ENCODE results near the gene KIRREL3. TPM values are rescaled to one million over a fixed set of nuclear protein-coding genes. Genes with fewer than 3 reads are reported as not detected.

Gene KIRREL3
- total RNA-seq, 1 donor from 2014 or later = 0.24 TPM

DNA sequence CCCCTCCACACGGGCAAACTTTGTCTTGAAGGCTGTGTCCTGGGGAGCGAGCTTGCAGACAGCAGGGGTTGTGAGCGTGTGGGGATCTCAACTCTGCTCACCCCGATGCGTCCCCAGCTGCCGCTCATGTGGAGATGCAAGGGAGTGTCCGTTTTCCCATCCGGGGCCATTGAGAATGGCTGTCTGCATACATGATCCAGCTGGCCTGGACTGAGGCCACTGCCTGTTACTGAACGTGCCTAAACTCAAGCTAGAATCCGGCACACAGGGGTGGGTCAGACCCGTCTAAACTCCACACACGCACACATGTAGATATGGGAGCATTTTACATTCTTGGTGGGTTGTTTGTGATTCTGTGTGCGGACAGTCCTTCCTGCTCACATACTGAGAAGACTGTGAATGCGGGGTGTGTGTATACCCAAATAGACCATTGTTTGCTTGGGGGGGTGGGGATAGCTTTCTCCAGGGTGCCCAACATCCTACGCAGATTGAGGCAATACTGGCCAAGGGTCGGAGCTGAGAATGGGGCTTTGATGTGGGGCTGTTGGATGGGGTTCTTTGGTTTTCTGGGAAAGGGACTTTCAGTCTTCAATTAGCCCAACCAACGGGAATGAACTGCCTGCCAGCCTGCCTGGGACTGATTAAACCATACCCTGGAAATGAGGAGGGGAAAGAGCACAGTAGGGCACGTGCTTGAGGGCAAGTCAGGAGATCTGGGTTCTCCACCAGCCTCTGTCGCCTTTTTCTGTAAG, 584.7 kb downstream of the KIRREL3 start:
- ATAC-seq (peak; percentile 68), DNase-seq (ENCODE audit: missing footprints) (peak; percentile 93)
- intact Hi-C loops (cut with DNase I) = loop anchor here (5.0 kb wide), 2 partner anchors 59 to 99 kb away; partner anchors contain the start of gene ST3GAL4

DNA sequence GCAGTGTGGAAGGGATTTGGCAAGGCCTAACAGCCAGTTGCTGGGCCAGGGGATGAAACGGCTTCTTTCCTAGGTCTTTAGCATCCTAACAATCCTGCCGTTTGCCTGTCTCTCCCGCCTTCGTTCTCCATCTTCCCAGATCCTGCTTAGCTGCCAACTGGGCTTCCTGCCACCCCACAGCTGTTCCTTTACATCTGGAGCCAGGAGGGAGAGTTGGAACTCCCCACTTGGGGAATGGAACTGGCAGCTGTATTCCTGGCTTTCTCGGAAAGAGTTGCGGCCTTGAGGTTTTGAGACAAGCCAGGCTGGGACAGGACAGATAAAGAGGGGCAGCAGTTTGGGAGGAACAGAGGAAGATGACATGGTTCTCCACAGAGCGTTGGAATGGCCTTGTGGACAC, 585.4 kb downstream of the KIRREL3 start:
- intact Hi-C loops (cut with DNase I) = loop anchor here (5.0 kb wide), 2 partner anchors 58 to 98 kb away; partner anchors contain the start of gene ST3GAL4
- DNase-seq (ENCODE audit: missing footprints) = peak; percentile 90
- ATAC-seq = peak; percentile 49

- ATAC-seq (no peak), DNase-seq (ENCODE audit: missing footprints) (no peak)
- intact Hi-C loops (cut with DNase I) = loop anchor here (5.0 kb wide), 2 partner anchors 57 to 97 kb away; partner anchors contain the start of gene ST3GAL4
Measured at GRCh38 chr11:126414615-126415014, 586.0 kb downstream of the KIRREL3 start.

- intact Hi-C loops (cut with DNase I) = no loop called here
- ATAC-seq (no peak), DNase-seq (ENCODE audit: missing footprints) (no peak)
Measured at GRCh38 chr11:126413843-126414405, 586.6 kb downstream of the KIRREL3 start.

GRCh38 chr11:126413426-126413825, 587.1 kb downstream of the KIRREL3 start:
- DNase-seq (ENCODE audit: missing footprints) (no peak), ATAC-seq (no peak)
- intact Hi-C loops (cut with DNase I) = no loop called here

- intact Hi-C loops (cut with DNase I) = no loop called here
- peak; percentile 45 for ATAC-seq
- DNase-seq (ENCODE audit: missing footprints) = no peak
Measured at GRCh38 chr11:126411971-126412381, 588.6 kb downstream of the KIRREL3 start.

- ATAC-seq (peak; percentile 75), DNase-seq (ENCODE audit: missing footprints) (peak; percentile 87)
- intact Hi-C loops (cut with DNase I) = no loop called here
Measured at GRCh38 chr11:126410649-126411048, 589.9 kb downstream of the KIRREL3 start.

DNA sequence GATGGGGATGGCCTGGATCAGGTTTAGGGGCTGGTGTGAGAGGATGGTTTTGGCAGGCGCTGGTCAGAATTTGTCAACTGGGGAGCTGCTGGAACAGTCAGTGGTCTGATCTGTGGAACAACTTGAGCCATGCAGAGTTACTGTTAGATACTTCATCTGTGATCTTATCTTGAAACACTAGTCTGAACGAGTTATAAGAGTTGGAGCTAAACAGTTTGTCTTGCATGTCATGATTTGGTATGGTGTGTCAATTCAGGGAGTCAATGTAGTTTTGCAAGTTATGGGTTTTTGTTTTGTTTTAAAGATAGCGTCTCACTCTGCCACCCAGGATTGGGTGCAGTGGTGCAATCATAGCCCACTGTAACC, 591.0 kb downstream of the KIRREL3 start:
- DNase-seq (ENCODE audit: missing footprints) (no peak), ATAC-seq (no peak)
- intact Hi-C loops (cut with DNase I) = no loop called here

DNA sequence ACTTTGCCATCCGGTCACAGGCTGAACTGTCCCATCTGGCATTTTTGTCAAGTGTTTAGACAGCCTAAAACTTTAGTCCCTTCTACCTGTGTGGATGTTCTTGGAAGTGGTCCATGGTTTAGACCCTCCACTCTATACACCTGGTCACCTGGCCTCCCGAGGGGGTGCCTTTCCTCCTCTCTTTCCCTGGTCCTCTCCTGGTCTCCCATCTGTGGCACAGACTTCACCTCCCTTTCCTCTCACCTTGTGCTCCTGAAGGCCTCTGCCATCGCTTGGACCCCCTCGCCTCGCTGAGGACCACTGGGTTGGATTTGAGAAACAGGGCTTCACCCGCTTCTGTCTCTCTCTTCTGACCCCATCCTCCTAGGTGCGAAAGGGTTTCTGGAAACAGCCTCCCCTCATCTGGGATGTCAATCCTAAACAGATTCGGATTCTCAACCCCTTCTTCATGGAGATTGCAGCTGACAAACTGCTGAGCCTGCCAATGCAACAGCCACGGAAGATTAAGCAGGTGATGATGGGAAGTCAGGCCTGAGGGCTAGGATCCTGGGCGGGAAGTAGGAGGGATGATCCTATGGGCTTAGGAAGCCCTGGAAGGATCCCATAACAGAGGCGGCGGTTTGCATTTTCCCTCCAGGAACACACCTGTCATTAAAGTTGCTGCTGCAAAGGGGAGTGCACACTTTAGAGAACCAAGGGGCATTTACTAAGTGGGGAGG, 591.5 kb downstream of the KIRREL3 start:
- DNase-seq (ENCODE audit: missing footprints) = no peak
- no peak for ATAC-seq
- intact Hi-C loops (cut with DNase I) = no loop called here

GRCh38 chr11:126408496-126408895, 592.1 kb downstream of the KIRREL3 start:
- ATAC-seq (no peak), DNase-seq (ENCODE audit: missing footprints) (no peak)
- intact Hi-C loops (cut with DNase I) = no loop called here

- no peak for ATAC-seq
- intact Hi-C loops (cut with DNase I) = no loop called here
- no peak for DNase-seq (ENCODE audit: missing footprints)
Measured at GRCh38 chr11:126407682-126408288, 592.8 kb downstream of the KIRREL3 start.

- intact Hi-C loops (cut with DNase I) = no loop called here
- DNase-seq (ENCODE audit: missing footprints) (no peak), ATAC-seq (no peak)
Measured at GRCh38 chr11:126407101-126407521, 593.5 kb downstream of the KIRREL3 start.

GRCh38 chr11:126406368-126406767, 594.2 kb downstream of the KIRREL3 start:
- ATAC-seq = no peak
- intact Hi-C loops (cut with DNase I) = no loop called here

GRCh38 chr11:126405906-126406305, 594.7 kb downstream of the KIRREL3 start:
- DNase-seq (ENCODE audit: missing footprints) (no peak), ATAC-seq (no peak)
- intact Hi-C loops (cut with DNase I) = no loop called here

More at GRCh38 chr11:126406368-126406767, 594.2 kb downstream of the KIRREL3 start:
- DNase-seq (ENCODE audit: missing footprints) = no peak

- ATAC-seq (no peak), DNase-seq (ENCODE audit: missing footprints) (no peak)
- intact Hi-C loops (cut with DNase I) = no loop called here
Measured at GRCh38 chr11:126405374-126405773, 595.2 kb downstream of the KIRREL3 start.

- intact Hi-C loops (cut with DNase I) = no loop called here
- DNase-seq (ENCODE audit: missing footprints) (no peak), ATAC-seq (no peak)
Measured at GRCh38 chr11:126404367-126404766, 596.2 kb downstream of the KIRREL3 start.

DNA sequence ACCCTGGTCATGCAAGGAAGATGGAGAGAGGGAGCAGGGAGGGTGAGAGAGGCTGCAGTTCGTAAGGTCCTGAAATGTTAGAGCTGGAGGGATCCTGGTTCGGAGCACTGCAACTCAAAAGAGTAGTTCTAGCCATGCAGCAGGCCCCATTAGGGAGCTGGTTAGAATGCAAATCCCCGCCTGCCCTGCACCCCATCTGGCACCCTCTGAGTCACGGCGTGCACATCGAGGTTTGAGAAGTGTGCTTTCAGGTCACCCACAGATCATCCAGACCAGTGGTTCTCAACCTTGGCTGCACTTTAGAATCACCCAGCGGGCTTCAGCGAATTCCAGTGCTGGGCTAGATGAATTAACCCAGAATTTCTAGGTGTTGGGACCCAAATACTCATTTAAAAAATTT, 596.9 kb downstream of the KIRREL3 start:
- intact Hi-C loops (cut with DNase I) = no loop called here
- ATAC-seq (no peak), DNase-seq (ENCODE audit: missing footprints) (no peak)

DNA sequence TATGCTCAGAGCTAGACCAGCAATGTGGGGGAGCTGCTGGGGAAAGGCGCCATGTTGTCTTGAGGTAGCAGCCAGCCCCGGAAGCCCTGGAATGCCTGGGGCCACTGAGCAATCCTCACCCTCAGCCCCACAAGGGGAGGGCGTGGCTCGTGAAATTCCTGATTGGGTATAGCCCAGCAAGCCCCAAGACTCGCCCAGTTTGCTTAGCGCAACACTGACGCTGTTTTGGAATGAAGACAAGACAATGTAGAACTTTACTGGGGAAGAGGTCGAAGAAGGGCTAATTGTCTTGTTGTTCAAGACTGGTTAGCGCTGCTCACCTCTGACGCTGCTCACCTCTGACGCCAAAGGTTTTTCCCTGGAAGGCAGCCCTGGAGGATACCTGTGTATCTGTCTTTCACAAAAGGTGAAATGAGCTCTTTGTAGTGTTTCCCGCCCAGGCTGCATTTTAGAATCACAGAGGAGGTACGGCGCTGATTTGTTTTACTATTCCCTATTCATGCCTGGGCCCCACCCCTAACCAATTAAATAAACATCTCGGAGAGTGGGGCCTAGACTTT, 597.5 kb downstream of the KIRREL3 start:
- intact Hi-C loops (cut with DNase I) = no loop called here

DNA sequence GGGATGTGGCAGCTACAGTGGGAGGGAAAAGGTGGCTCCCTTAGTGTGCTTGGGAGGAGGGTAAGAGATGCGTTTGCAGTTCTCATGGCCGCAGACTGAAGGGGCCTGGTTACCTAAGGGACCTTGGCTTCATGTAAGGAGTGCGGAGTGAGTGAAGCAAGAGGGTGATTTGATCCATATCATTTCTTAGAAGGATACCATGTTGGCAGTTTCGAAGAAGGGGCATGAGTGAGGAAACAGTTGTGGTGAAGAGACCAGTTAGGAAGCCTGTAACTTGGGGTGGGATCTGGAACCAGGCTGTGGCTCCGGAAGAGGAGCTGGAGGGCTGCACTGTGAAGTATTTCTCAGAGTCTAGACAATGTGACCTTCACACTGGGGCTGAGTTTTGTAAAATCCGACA, 600.1 kb downstream of the KIRREL3 start:
- intact Hi-C loops (cut with DNase I) = no loop called here
- ATAC-seq = no peak

More for the DNA sequence above, 597.5 kb downstream of the KIRREL3 start:
- DNase-seq (ENCODE audit: missing footprints) (no peak), ATAC-seq (no peak)

More for the DNA sequence above, 600.1 kb downstream of the KIRREL3 start:
- no peak for DNase-seq (ENCODE audit: missing footprints)
